Measurements from ENCODE around the gene RPL10A. TPM values are rescaled to one million over a fixed set of nuclear protein-coding genes. Genes with fewer than 3 reads are reported as not detected.

Gene RPL10A
- total and polyA plus RNA-seq, 2 of the 13 experiments (the other 11 are each of a cell fraction or from before 2014, with no cell fraction given), result 1,854 to 2,726 TPM

DNA sequence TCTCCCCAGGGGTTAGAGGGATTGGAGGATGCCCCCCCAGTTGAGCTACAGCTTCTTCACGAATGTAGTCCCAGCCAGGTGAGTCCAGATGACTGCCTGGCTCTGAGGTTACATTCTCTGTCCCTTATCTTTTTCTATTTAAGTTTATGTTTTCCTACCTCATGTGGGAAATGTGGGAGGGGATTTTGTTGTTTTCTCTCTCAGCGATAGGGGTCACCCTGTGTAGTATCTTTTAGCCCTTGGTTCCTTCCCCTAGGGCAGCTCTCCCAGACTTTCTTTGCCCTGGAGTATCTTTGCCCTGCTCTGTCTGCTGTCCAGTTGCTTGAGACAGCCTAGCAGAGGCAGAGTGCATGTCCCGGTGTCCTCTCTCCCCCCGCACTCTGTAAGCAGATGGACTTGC, 10.3 kb upstream of the RPL10A start:
- 81% methylated on average over 4 of the region's 4 CpGs for WGBS (ENCODE audit: low lambda C conversion rate)
- Histone ChIP-seq H3K27ac (ENCODE audit: extremely low read length, insufficient read depth, low read length) (no peak overlapping the region), H3K79me2 (ENCODE audit: insufficient read depth, low read length) (no peaks in the 10 kb centered on the region), H3K27me3 (ENCODE audit: control insufficient read depth in 1 of 2, insufficient read depth in 2 of 2, low read length in 2 of 2) (no peaks in the 10 kb centered on the region), H3K4me1 (ENCODE audit: insufficient read depth, low read length) (peaks cover 19% of the 10 kb centered on the region), H3K4me2 (ENCODE audit: low read depth, low read length) (no peak overlapping the region), H3K9ac (ENCODE audit: insufficient read depth, low read depth, low read length) (no peak overlapping the region), H2AFZ (ENCODE audit: low read length) (no peak overlapping the region), H3K9me3 (ENCODE audit: low read length) (no peaks in the 10 kb centered on the region), H4K20me1 (ENCODE audit: insufficient read depth, low read length) (no peaks in the 10 kb centered on the region), H3K4me3 (replicated peaks in 1 of 3; ENCODE audit: insufficient read depth in 1 of 3, low read depth in 2 of 3, low read length in 3 of 3) (no peak overlapping the region), H3K36me3 (replicated peaks in 1 of 2; ENCODE audit: control insufficient read depth in 1 of 2, insufficient read depth in 2 of 2, low read length in 2 of 2) (peaks cover 12 to 39% of the 10 kb centered on the region in 2 experiments; a peak in 4 of 5 replicates)
- ChIA-PET CTCF (ENCODE audit: low intra/inter-chr PET ratio, low total read pairs) (no interaction called here), POLR2A (interaction anchor here (0.8 kb wide), 1 partner anchor 78 kb away, joined by 3 read pairs; no protein-coding TSS in a partner anchor)
- ATAC-seq, result no peak; the same call in 2 of the 3 replicates
- in situ Hi-C loops (cut with HindIII; ENCODE audit: extremely low pct_ligation_motif_present, low pct_unique_long_range_greater_than_20kb) (no loop called here), intact Hi-C loops (cut with micrococcal nuclease; ENCODE audit: unreplicated experiment) (no loop called here)
- BruUV-seq (replicated peaks), result no TSS peak
- DNase-seq (ENCODE audit: low spot score), result no peak
- FAIRE-seq, result no peak
- no peak for TF ChIP-seq CENPX (CRISPR knock-in tag; IDR thresholded peaks at IDR 0.05)
- TF ChIP-seq, protein P1, sequence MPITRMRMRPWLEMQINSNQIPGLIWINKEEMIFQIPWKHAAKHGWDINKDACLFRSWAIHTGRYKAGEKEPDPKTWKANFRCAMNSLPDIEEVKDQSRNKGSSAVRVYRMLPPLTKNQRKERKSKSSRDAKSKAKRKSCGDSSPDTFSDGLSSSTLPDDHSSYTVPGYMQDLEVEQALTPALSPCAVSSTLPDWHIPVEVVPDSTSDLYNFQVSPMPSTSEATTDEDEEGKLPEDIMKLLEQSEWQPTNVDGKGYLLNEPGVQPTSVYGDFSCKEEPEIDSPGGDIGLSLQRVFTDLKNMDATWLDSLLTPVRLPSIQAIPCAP (CRISPR knock-in tag; IDR thresholded peaks at IDR 0.05; ENCODE audit: low read depth), result no peak
- TF ChIP-seq, protein P2, sequence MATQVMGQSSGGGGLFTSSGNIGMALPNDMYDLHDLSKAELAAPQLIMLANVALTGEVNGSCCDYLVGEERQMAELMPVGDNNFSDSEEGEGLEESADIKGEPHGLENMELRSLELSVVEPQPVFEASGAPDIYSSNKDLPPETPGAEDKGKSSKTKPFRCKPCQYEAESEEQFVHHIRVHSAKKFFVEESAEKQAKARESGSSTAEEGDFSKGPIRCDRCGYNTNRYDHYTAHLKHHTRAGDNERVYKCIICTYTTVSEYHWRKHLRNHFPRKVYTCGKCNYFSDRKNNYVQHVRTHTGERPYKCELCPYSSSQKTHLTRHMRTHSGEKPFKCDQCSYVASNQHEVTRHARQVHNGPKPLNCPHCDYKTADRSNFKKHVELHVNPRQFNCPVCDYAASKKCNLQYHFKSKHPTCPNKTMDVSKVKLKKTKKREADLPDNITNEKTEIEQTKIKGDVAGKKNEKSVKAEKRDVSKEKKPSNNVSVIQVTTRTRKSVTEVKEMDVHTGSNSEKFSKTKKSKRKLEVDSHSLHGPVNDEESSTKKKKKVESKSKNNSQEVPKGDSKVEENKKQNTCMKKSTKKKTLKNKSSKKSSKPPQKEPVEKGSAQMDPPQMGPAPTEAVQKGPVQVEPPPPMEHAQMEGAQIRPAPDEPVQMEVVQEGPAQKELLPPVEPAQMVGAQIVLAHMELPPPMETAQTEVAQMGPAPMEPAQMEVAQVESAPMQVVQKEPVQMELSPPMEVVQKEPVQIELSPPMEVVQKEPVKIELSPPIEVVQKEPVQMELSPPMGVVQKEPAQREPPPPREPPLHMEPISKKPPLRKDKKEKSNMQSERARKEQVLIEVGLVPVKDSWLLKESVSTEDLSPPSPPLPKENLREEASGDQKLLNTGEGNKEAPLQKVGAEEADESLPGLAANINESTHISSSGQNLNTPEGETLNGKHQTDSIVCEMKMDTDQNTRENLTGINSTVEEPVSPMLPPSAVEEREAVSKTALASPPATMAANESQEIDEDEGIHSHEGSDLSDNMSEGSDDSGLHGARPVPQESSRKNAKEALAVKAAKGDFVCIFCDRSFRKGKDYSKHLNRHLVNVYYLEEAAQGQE (IDR thresholded peaks at IDR 0.05; ENCODE audit: borderline replicate concordance in 1 of 2, low read depth in 1 of 2, low read length in 2 of 2), result no peak
- no peak for TF ChIP-seq REPIN1 (CRISPR knock-in tag; IDR thresholded peaks at IDR 0.05; ENCODE audit: borderline replicate concordance, low read depth)
- TF ChIP-seq KAT8 (CRISPR knock-in tag; IDR thresholded peaks at IDR 0.05), result no peak
- TF ChIP-seq ZNF143 (CRISPR knock-in tag; IDR thresholded peaks at IDR 0.05), result no peak
- TF ChIP-seq RXRA (CRISPR knock-in tag; IDR thresholded peaks at IDR 0.05), result no peak
- TF ChIP-seq RAD51 (IDR thresholded peaks at IDR 0.05; ENCODE audit: borderline replicate concordance), result no peak
- TF ChIP-seq CC2D1A (CRISPR knock-in tag; IDR thresholded peaks at IDR 0.05), result no peak
- TF ChIP-seq SALL1 (CRISPR knock-in tag; IDR thresholded peaks at IDR 0.05), result no peak
- no peak for TF ChIP-seq ZNF546 (CRISPR knock-in tag; conservative IDR thresholded peaks at IDR 0.05)
- TF ChIP-seq, protein P3, sequence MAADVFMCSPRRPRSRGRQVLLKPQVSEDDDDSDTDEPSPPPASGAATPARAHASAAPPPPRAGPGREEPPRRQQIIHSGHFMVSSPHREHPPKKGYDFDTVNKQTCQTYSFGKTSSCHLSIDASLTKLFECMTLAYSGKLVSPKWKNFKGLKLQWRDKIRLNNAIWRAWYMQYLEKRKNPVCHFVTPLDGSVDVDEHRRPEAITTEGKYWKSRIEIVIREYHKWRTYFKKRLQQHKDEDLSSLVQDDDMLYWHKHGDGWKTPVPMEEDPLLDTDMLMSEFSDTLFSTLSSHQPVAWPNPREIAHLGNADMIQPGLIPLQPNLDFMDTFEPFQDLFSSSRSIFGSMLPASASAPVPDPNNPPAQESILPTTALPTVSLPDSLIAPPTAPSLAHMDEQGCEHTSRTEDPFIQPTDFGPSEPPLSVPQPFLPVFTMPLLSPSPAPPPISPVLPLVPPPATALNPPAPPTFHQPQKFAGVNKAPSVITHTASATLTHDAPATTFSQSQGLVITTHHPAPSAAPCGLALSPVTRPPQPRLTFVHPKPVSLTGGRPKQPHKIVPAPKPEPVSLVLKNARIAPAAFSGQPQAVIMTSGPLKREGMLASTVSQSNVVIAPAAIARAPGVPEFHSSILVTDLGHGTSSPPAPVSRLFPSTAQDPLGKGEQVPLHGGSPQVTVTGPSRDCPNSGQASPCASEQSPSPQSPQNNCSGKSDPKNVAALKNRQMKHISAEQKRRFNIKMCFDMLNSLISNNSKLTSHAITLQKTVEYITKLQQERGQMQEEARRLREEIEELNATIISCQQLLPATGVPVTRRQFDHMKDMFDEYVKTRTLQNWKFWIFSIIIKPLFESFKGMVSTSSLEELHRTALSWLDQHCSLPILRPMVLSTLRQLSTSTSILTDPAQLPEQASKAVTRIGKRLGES (CRISPR knock-in tag; IDR thresholded peaks at IDR 0.05; ENCODE audit: borderline replicate concordance), result no peak
- no peak for TF ChIP-seq FOXK2 (IDR thresholded peaks at IDR 0.05)
- TF ChIP-seq SCMH1 (CRISPR knock-in tag; IDR thresholded peaks at IDR 0.05; ENCODE audit: borderline replicate concordance), result no peak
- TF ChIP-seq ZSCAN29 (CRISPR knock-in tag; conservative IDR thresholded peaks at IDR 0.05), result no peak
- TF ChIP-seq ZNF724P (CRISPR knock-in tag; IDR thresholded peaks at IDR 0.05; ENCODE audit: borderline replicate concordance), result no peak
- TF ChIP-seq EP300 (IDR thresholded peaks at IDR 0.05; ENCODE audit: low read depth in 2 of 2, low read length in 2 of 2), result no peak
- no peak for TF ChIP-seq EP300 (CRISPR knock-in tag; IDR thresholded peaks at IDR 0.05; ENCODE audit: borderline replicate concordance)
- no peak for TF ChIP-seq STAT5B (CRISPR knock-in tag; IDR thresholded peaks at IDR 0.05)
